HUDEP-2 (cell line): ENCODE results near the gene DYSF.
A peak's percentile ranks its signal among the peaks of the same experiment; 100 is the strongest.

ENCODE experiments used
- DNase-seq, 76 experiments: peaks; one replicate each; lab custom pipeline; 2025; ENCODE audit not compliant: unreplicated experiment in 76 of 76; lab: John Stamatoyannopoulos, UW

The DYSF gene

GRCh38 chr2:71666094-71666474 lies 212.7 kb downstream of the DYSF start:
- no peak for DNase-seq

- peak in 4 of 76 experiments; percentile 8 to 16 (median 12) for DNase-seq
Observed at GRCh38 chr2:71667256-71668182, 214.2 kb downstream of the DYSF start.

GRCh38 chr2:71668326-71669057 lies 215.1 kb downstream of the DYSF start:
- no peak for DNase-seq

GRCh38 chr2:71669058-71669456 lies 215.7 kb downstream of the DYSF start:
- no peak for DNase-seq

GRCh38 chr2:71669628-71670429 lies 216.5 kb downstream of the DYSF start:
- DNase-seq: no peak

GRCh38 chr2:71670430-71670795 lies 217.1 kb downstream of the DYSF start:
- DNase-seq: no peak

GRCh38 chr2:71671203-71671854 lies 218.0 kb downstream of the DYSF start:
- DNase-seq: no peak

- no peak for DNase-seq
Observed at GRCh38 chr2:71671895-71672825, 218.8 kb downstream of the DYSF start.

GRCh38 chr2:71672826-71673795 lies 219.8 kb downstream of the DYSF start:
- no peak for DNase-seq

GRCh38 chr2:71674158-71674851 lies 220.9 kb downstream of the DYSF start:
- DNase-seq: no peak

- no peak for DNase-seq
Observed at GRCh38 chr2:71675296-71675695, 221.9 kb downstream of the DYSF start.

GRCh38 chr2:71678874-71679273 lies 225.5 kb downstream of the DYSF start:
- no peak for DNase-seq

GRCh38 chr2:71679491-71679890 lies 226.1 kb downstream of the DYSF start:
- DNase-seq: no peak

GRCh38 chr2:71680925-71681324 lies 227.6 kb downstream of the DYSF start:
- no peak for DNase-seq

- DNase-seq: no peak
Observed at GRCh38 chr2:71681626-71682025, 228.3 kb downstream of the DYSF start.

- DNase-seq: no peak
Observed at GRCh38 chr2:71682341-71682740, 229.0 kb downstream of the DYSF start.

- DNase-seq: peak in 1 of 76 experiments; percentile 27
Observed at GRCh38 chr2:71683070-71683469, 229.7 kb downstream of the DYSF start.

GRCh38 chr2:71683666-71684065 lies 230.3 kb downstream of the DYSF start:
- DNase-seq: no peak
